IPS-NIHi7 (cell line): ENCODE results near the gene EWSR1.
"Not testable (repeated sequence)": the region's sequence is repeated elsewhere in the genome, so short reads cannot be mapped to it uniquely, and the experiment has no call there.

Experiments used
- DNase-seq: peaks from one replicate; pipeline ENCODE4 v3.0.0; 2012; ENCODE audit warnings: mixed read lengths; ENCODE audit errors: extremely low spot score

Gene EWSR1

DNA sequence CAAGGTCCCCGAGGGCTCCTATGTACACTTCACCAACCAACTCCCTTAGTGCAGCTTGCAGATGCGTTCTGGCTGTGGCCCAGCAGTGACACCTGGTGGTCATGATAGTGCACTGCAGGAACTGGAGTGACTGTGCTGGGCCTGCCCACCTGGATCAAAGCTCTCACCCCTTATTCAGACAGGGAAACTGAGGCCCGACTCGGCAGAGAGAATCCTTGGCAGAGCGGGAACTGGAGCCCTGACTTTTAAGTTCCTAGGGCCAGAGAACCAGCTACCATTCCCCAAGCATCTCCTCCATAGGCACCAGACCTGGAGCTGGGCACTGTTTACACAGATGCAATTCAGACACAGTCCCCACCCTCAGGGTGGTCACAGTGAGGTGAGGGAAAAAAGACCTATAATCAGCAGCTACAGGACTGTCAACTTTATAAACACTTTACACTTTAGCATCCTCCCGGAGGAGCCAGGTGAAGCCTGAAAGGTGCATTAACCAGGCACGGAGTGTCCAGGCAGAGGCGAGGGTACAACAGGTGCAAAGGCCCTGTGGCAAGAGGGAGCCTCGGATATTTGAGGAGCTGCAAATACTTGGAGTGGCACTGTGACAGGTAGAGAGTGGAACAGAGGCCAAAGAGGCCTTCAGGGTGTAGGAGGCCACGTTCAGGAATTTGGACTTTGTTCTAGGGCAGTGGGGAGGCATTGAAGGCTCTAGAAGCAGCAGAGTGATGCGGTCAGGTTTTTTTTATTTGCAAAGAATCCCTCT, 22.3 kb upstream of the EWSR1 start:
- DNase-seq = peak; percentile 94

DNA sequence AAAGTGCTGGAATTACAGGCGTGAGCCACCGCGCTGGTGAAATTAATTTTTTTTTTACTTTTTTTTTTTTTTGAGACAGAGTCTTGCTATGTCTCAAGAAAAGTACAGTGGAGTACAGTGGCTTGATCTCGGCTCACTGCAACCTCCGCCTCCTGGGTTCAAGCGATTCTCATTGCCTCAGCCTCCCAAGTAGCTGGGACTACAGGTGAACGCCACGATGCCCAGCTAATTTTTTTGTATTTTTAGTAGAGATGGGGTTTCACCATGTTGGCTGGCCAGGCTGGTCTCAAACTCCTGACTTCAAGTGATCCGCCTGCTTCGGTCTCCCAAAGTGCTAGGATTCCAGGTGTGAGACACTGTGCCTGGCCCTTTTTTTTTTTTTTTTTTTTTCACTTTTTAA, 20.2 kb upstream of the EWSR1 start:
- not testable (repeated sequence) for DNase-seq

DNA sequence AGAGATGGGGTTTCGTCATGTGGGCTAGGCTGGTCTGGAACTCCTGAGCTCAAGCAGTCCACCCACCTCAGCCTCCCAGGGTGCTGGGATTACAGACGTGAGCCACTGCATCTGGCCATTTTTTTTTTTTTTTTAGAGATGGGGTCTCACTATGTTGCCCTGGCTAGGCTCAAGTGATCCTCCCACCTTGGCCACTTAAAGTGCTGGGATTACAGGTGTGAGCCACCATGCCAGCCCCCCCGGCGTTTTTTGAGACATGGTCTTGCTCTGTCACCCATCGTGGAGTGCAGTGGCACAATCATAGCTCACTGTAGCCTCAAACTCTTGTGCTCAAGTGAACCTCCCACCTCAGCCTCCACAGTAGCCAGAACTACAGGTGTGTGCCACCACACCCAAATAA, 16.8 kb upstream of the EWSR1 start:
- no peak for DNase-seq

DNA sequence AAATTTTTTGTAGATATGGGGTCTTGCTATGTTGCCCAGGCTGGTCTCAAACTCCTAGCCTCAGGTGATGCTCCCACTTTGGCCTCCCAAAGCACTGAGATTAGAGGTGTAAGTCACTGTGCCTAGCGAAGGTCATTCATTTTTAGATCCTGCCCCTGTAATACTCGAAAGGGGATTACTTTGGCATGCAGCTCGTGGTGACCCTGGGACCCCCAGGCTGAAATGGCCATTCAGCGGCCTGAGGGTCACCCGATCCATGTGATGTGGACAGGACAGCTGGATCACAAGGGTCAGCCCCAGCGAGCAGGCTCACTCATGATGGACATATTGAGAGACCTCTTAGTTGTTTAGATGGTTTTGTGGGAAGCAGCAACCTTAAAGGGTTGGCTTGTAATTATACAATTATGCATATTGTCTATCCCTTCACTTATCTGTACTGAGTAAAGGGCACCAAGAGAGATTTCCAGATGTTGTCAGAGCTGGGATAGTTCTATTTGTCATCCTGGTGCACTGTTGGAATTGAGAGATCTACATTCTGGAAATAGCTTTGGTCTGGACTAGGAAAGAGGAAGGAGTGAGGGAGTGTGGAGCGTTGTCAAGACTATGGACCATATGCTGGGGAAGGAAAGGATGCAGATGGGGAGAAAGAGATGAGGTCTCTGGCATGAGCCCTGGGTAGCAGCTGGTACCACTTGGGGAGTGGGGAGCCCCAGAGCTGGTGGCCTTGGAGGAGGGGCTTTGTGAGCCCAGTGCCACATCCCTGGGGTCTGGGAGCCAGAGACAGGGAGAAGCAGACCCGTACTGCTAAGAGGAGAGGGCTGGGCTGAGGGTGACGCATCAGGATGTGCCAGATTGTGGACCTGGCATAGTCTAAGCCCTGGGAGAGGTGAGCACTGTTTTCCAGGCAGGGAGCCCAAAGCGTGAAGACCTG, 15.8 kb upstream of the EWSR1 start:
- DNase-seq = peak; percentile 9

DNA sequence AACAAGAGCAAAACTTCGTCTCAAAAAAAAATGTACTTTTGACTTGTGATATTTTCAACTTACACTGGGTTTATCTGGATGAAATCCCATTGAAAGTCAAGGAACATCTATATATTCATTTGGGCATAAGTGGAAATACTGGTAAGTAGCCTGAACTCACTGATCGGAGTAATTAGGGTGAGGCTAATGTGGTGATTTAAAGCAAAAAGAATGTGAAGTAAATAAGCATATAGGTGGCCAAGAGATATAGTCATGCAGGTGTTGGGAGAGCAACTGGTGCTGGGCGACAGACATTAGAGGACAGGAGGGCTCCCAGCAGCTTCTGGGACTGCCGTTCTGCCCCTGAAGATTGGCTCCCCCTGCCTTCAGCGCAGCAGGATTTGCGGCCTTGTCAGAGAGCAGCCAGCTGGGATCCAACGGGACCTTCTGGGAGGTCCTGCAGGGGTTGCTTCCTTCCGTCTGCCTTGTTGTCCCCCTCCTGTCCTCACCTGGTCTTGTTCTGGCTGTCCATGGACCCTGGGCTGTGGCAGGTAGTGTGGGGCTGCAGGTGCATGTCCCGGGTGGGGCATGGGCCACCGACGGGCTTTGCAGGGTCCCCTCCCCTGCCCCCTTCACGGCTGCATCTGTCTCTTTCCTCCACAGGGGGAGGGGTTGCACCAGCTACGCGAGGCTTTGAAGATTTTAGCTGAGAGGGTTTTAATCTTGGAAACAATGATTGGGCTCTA, 14.3 kb upstream of the EWSR1 start:
- DNase-seq = peak; percentile 41

DNA sequence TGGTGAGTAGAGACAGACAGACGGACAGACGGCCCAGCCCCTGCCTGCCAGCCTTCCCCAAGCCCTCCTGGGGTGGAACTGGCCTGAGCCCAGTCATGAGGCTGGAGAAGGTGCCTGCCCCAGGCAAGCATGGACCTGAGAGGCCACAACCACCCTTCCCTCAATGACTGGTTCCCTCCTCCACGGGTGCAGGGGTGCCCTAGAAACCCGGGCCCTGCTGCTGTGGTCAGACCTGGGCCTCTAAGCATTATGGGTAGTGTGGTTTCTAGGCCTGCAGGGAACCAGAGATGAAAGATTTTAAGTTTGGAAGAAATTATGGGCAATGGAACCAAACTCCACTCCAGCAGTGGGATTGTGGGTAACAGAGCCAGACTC, 13.8 kb upstream of the EWSR1 start:
- DNase-seq = peak; percentile 13

DNA sequence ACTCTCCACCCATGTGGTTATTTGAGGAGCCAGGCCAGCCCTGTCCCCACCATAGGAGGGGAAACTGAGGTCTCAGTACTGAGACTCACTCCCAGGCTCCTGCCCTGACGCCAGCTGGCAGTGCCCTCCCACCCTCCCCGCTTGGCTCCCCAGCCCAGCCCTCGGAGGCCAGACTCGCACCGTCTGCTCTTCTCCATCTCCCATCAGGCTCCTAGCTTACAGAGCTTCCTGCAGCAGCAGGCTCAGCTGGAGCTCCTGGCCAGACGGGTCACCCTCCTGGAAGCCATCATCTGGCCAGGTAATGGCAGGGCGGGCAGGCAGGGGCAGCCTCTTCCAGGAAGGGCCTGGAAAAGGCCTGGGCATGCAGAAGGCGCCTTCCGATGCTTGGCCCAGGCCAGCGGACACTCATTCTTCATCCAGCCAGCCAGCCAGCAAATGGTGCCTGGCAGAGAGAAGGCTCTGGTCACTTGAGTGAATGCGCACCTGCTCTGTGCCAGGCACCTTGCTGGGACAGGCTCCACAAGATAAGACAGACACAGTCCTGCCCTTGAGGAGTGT, 12.9 kb upstream of the EWSR1 start:
- no peak for DNase-seq

DNA sequence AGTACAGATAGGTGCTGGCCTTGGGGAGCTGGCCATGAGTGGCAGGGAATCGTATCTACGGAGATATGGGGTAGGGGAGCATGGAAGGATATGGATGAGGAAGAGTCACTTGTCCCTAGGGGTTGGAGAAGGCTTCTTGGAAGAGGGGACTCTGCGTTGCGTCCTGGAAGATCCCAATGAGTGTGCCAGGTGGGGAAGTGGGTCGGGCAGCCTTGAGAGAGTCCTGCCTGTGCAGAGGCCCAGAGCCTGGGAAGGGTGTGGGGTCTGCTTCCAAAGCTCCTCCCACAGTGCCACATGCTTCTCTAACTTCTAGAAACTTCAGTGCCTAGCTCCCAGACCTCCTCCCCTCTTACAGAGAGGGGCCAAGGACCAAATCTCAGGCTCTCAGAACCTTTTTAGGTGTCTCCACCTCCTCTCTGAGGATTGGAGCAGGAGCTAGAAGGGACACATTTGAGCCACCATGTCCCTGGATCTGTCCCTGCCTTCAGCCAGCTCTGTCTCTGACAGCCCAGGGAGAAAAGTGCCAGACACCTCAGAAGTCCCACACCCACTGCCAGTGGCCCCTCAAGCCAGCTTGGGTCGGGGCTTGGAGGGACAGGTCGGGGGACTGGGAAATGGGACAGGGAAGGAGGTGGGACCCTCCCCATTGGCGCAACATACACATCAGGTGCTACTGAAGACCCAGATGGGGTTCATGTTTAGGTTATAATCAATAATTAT, 11.3 kb upstream of the EWSR1 start:
- DNase-seq = no peak

DNA sequence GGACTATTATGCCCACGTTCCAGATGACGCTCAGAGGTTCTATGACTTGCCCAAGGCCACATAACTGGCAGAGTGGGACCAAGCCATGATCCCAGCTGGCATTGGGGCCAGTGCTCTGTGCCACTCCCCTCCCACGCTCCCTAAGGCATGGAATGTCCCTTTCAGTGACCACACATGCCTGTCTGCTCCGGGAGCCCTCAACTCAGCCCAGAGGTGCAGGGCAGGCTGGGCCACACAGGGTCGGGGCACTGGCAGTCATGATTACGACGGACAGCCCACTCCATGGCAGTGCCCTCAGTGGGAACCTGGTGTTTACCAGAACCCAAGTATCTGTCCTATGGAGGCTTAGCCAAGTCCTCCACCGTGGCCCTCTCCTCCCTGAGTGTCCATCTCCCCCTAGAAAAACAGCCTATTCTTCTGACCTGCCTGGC, 10.3 kb upstream of the EWSR1 start:
- no peak for DNase-seq

DNA sequence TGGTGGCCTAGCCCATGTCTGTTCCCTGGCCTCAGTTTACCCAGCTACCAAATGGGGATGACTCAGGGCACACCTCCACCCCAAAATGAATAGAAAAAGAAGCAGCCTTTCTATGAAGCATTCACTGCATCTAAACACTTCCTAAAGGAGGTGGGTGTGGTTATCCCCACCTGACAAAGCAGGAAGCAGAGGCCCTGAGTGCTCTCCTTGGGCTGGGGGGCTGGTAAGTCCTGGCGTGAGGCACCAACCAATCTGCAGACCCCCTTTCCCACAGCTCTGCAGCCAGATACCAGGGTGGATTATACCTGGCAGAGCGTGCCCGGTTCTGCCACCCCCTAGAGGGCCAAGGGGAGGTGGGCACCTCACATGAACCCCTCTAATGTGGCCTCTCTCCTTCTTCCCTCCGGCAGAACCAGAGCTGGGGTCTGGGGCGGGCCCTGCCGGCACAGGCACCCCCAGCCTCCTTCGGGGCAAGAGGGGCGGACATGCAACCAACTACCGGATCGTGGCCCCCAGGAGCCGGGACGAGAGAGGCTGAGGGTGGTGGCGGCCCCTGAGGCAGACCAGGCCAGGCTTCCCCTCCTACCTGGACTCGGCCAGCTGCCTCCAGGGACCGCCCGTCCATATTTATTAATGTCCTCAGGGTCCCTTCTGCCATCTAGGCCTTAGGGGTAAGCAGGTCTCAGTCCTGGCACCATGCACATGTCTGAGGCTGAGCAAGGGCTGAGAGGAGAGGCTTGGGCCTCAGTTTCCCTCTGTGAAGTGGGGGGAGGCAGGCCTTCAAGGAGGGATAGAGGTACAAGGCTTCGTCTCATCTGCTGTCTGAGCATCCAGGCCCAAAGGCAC, 9.4 kb upstream of the EWSR1 start:
- no peak for DNase-seq

DNA sequence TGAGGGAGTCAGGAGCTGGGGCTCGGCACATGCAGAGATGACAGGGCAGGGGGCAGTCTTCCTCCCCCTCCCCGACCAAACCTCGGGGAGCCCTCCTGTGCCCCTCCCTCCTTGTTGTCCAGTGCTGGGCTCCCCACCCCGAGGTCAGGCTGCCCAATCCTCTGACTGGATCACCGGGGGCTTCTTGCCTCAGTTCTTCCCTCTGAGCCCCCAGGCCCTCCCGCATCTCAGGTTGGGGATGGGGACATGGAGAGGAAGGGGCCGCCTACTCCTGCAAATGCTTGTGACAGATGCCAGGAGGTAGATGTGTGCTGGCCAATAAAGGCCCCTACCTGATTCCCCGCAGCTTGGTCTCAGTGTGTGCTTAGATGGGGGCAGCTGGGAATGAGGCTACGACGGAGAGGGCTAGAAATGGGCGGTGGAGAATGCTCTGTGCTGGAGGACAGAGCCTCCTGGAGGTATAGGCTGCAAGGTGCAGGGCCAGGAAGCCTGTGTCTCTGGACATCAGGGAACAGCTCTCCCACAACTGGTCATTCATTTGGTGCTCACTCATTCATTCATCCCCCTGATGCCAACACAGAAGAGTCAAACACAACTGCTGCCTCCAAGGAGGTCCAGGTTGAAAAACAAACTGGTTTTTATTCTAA, 8.7 kb upstream of the EWSR1 start:
- DNase-seq = peak; percentile 68

DNA sequence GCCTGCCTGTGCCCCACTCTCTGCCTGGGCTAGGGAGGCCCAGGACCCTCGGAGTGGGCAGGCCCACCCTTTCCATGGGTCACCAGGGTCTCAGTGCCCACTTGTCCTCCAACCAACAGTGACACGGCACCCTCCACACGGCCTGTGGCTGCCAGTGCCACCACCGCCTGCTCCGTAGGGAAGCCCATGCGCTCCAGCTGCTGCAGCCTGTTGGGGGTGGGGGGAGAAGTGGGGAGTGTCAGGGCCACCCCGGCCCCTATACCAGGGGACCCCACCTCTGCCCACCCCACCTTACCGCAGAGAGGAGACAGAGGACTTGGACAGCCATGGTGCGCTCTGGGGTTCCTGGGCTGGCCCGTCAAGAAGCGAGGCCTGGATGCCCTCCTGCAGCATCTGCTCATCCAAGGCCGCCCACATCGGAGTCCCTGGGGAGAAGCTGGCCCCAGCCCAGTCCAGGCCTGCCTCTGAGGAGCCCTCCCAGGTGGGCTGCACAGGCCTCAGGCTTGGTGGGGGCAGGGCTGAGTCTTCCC, 8.0 kb upstream of the EWSR1 start:
- no peak for DNase-seq

DNA sequence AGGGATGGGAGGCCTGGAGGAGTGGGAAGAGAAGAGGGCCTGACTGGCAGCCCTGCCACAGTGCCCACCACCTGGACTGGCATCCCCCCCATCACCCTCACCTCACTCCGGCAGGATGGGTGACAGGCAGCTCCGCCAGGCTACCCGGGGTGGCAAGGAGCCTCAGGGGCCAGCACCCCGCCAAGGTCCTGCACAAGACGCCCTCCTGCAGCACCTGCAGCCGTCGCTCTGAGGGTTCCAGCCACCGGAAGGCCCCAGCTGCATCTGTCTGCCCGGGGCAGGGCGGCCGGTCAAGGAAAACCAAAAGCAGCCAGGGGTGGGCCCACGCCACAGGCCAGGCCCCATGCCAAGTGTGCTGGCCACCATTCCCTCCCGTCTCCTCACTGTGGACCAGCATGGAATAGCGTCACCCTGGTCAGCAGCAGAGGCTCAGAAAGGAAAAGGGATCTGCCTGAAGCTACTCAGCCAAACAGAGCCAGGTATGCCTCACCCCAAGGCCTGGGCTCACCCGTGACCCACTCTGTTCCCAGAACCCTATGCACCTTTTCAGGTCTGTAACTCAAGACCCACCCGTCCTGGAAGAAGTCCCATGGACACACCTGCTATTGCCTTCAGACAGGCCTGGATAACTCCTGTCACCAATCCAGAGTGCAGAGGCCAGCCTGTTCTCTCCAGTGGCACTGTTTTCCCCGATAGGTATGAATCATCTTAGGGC, 7.3 kb upstream of the EWSR1 start:
- DNase-seq = no peak

DNA sequence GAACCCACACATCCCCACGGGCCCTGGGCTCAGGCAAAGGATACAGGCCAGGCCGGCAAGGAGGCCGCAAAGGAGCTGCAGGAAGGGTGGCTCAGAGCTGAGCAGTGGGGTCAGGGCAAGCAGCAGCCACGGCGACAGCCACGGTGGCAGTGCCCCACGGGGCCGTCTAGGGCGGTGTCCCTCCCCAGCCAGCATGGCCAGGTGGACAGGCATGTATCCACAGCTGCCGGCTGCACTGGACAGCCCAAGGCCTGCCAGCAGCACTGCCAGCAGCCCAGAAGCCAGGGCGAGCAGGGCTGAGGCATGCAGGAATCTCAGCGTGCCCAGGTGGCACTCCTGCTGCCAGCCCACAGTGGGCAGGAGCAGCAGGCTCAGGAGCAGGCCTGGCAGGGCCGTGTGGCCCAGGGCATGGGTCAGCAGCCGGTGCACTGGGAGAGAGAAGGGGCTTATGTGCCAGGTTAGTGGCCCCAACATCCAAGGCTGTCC, 4.2 kb upstream of the EWSR1 start:
- DNase-seq = no peak

DNA sequence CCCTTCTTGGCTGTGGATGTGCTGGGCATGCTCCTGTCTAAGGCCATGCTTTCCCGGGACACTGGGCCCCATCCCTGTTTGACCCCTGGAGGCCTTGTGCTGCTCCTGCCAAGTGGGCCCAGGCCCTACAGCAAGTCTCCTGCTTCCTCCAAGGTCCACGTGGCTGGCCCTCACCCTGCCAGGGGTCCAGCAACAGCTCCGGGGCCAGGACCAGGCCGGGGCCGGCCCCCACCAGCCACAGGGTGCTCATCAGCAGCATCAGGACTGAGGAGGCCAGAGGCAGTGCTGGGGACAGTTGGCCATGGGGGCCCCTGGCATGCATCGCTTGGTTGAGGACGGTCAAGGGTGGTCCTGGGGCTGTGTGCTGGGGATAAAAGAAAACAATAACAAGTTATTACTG, 2.8 kb upstream of the EWSR1 start:
- DNase-seq = no peak

DNA sequence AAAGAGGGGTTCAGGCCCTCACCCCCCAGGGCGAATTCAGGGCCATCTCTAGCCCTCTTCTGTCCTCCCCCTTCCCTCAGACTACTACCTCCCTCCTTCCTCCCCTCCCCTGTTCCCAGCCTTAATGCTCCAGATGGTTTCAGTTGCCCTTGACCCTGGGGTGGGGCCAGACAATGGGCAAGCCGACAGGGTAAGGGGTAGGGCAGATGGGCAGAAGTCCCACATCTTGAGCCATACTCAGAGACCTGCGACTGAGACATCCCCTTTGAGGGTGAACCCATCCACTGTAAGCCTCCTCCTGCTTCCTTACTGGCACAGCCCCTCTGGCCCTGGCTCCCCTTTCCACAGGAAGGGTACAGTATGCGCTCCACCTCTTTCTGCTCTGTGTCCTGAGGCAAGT, 2.1 kb upstream of the EWSR1 start:
- no peak for DNase-seq

DNA sequence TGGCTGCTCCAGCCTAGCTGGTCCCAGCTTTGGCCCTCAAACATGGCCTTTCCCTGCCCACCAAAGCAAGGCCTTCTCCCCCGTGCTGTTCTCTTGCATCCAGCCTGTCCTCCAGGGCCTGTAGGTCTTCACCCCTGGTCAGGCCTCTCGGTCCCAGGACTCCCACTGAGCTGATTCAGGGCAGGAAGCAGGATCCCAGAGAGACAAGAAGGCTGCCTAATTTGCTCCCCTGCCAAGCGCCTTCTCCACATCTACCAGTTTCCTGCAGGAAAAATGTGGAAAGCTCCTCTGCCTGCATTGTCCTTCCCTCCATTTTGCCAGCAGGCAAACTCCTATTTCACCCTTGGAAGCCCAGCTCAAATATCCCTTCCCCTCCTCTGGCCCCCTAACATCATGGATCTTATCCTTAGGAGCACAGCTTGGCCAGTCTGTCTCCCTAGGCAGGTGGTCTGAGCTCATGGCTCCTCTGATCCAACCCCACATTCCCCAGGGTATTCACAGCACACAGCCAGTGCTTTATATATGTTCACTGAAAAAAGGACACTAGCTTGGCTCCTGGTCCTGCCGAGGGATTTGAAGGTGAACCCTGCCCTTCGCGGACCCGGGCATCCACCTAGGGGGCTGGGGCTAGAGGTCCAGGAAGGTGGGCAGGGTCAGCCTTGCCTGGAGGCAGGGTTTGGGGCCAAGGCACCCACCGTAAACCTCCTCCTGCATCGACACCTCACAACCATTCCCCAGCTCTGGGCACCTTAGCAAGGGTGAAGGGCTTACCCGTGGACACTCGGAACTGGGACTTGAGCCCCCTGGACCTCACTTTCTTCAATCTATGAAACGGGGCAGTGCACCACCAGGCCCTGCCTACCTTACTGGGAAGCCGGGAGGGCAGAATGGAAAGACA, 1.3 kb upstream of the EWSR1 start:
- DNase-seq = no peak

DNA sequence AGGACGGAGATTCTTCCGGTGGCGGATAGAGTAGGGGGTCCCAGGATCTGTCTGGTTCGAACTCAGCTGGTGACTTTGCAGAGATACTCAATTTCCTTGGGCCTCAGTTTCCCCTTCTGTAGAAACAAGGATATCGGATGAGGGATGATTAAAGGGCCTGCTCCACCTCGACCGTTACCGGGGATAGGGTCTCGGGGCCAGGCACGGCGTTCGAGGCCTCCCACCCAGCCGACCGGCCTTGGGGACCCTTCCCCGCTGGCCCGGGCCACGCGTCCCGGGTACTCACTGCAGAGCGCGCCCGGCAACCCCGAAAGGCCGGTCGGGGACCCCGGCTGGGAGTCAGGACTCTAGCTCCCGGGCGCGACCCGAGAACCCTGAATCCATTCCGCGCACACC, 608 bp upstream of the EWSR1 start:
- DNase-seq = no peak
